B cell (primary cell): ENCODE data around the gene STX17. TPM values are rescaled to one million over a fixed set of nuclear protein-coding genes. Genes with fewer than 3 reads are reported as not detected.

Experiments
- ATAC-seq: fragments of 200-7000 bp; cut with Tn5 transposase; one replicate; pipeline ENCODE4 v1.10.0; 2021; ENCODE audit warnings: low read depth, mild to moderate bottlenecking, moderate number of reproducible peaks, moderate library complexity
- CTCF ChIA-PET: fragments of 350-600 bp; sonication (Branson Sonifier 250); formaldehyde crosslinking; loops from one replicate; lab custom pipeline; 2021; ENCODE audit warnings: antibody characterized with exemption, inconsistent platforms; lab: Charles Lee
- POLR2A ChIA-PET: fragments of 350-600 bp; sonication (Branson Sonifier 250); formaldehyde crosslinking; loops from one replicate; lab custom pipeline; 2021; ENCODE audit warnings: antibody characterized with exemption; lab: Charles Lee
- DNase-seq: peaks from one replicate; pipeline ENCODE4 v3.0.0; 2013
- H2AFZ ChIP-seq: 2 replicates; pipeline ENCODE4 v1.6.1; 2012; ENCODE audit warnings: mild to moderate bottlenecking, low read depth, low read length; ENCODE audit not compliant: insufficient read depth, poor library complexity, severe bottlenecking
- H3K27ac ChIP-seq, 2 donors: 1 replicate in 1 of 2; 2 replicates in 1 of 2; pipeline ENCODE4 v1.5.1; 2012 to 2013; ENCODE audit warnings: low read length in 2 of 2, mild to moderate bottlenecking in 2 of 2, moderate library complexity in 1 of 2
- H3K27me3 ChIP-seq, 4 experiments: fragments of 200-600 bp in 1 of 4; sonication (generic) in 1 of 4; replicated peaks in 1 of 4; 1 replicate in 2 of 4; 2 replicates in 2 of 4; pipeline versions ENCODE4 v1.6.1 to v1.7.0; 2013 to 2016; ENCODE audit warnings: low read length in 3 of 4, mild to moderate bottlenecking in 2 of 4, mixed read lengths in 1 of 4, moderate library complexity in 1 of 4; ENCODE audit not compliant: insufficient read depth in 4 of 4, control insufficient read depth in 3 of 4; ENCODE audit errors: control extremely low read depth in 1 of 4
- H3K36me3 ChIP-seq, 2 experiments: replicated peaks in 1 of 2; 1 replicate in 1 of 2; 2 replicates in 1 of 2; pipeline versions ENCODE4 v1.6.1 to v1.7.1; 2013; ENCODE audit warnings: low read length in 1 of 2; ENCODE audit not compliant: insufficient read depth in 2 of 2, control insufficient read depth in 1 of 2; ENCODE audit errors: control extremely low read depth in 1 of 2, extremely low read depth in 1 of 2
- H3K4me1 ChIP-seq, 2 donors: fragments of 200-600 bp in 1 of 2; sonication (generic) in 1 of 2; 1 replicate in 1 of 2; 2 replicates in 1 of 2; pipeline versions ENCODE4 v1.5.1 to v1.6.1; 2013 to 2017; ENCODE audit warnings: low read length in 2 of 2; ENCODE audit not compliant: control insufficient read depth in 2 of 2, insufficient read depth in 2 of 2
- H3K4me2 ChIP-seq: replicated peaks from 2 replicates; pipeline ENCODE3; 2012; ENCODE audit warnings: mild to moderate bottlenecking, low read depth, low read length; ENCODE audit not compliant: poor library complexity, severe bottlenecking
- H3K4me3 ChIP-seq, 5 experiments: fragments of 200-600 bp in 1 of 5; sonication (generic) in 1 of 5; 1 replicate in 3 of 5; 2 replicates in 2 of 5; pipeline versions ENCODE4 v1.5.1 to v1.7.0; 2011 to 2016; ENCODE audit warnings: low read length in 4 of 5, mild to moderate bottlenecking in 4 of 5, low read depth in 2 of 5, control low read depth in 1 of 5, moderate library complexity in 1 of 5; ENCODE audit not compliant: insufficient read depth in 1 of 5; ENCODE audit errors: control extremely low read depth in 1 of 5, extremely low read depth in 1 of 5
- H3K79me2 ChIP-seq: fragments of 200-600 bp; sonication (generic); one replicate; pipeline ENCODE4 v1.6.0; 2016; ENCODE audit warnings: low read length; ENCODE audit not compliant: control insufficient read depth, insufficient read depth
- H3K9ac ChIP-seq: fragments of 200-600 bp; sonication (generic); 2 replicates; pipeline ENCODE4 v1.6.1; 2017; ENCODE audit warnings: mild to moderate bottlenecking, low read length, moderate library complexity
- H3K9me3 ChIP-seq, 3 donors: one replicate each; pipeline versions ENCODE4 v1.6.1 to v1.7.1; 2013; ENCODE audit warnings: low read length in 2 of 3; ENCODE audit not compliant: control insufficient read depth in 2 of 3, insufficient read depth in 1 of 3; ENCODE audit errors: control extremely low read depth in 1 of 3
- H4K20me1 ChIP-seq: 2 replicates; pipeline ENCODE4 v1.6.0; 2012; ENCODE audit warnings: mild to moderate bottlenecking, low read length; ENCODE audit not compliant: insufficient read depth, control insufficient read depth, poor library complexity, severe bottlenecking
- H3K27ac Mint-ChIP-seq: one replicate; pipeline ENCODE4 v1.8.0; 2021; ENCODE audit warnings: mixed read lengths
- H3K27me3 Mint-ChIP-seq: one replicate; pipeline ENCODE4 v1.8.0; 2021; ENCODE audit warnings: mixed read lengths
- H3K4me1 Mint-ChIP-seq: one replicate; pipeline ENCODE4 v1.8.0; 2021; ENCODE audit warnings: mixed read lengths
- H3K4me3 Mint-ChIP-seq: one replicate; pipeline ENCODE4 v1.8.0; 2021; ENCODE audit warnings: mixed read lengths
- H3K9me3 Mint-ChIP-seq: one replicate; pipeline ENCODE4 v1.8.0; 2022; ENCODE audit warnings: mixed read lengths; ENCODE audit not compliant: insufficient read depth
- CTCF ChIP-seq: fragments of 200-600 bp; IDR thresholded peaks from one replicate; pipeline ENCODE4 v1.8.0; 2022; ENCODE audit warnings: antibody characterized with exemption, mild to moderate bottlenecking
- EZH2 ChIP-seq: IDR thresholded peaks from 2 replicates; pipeline ENCODE4 v1.6.1; 2012; ENCODE audit warnings: borderline replicate concordance, low read depth, mild to moderate bottlenecking, moderate library complexity, low read length; ENCODE audit not compliant: insufficient read depth, poor library complexity, severe bottlenecking
- WGBS: methylation state at CpG from one replicate; pipeline ENCODE4 v1.1.5; 2013; ENCODE audit warnings: missing lambda C conversion rate; ENCODE audit not compliant: insufficient coverage; 5-methylcytosine and 5-hydroxymethylcytosine counted together
- intact Hi-C: fragments of 100-400 bp; cut with micrococcal nuclease; formaldehyde crosslinking; loops from one replicate; pipeline ENCODE4 v1.10.0; 2022
- polyA plus RNA-seq: library from polyadenylated mRNA; depleted of rRNA; stranded (reverse); fragments of >200 nt; gene quantifications from 2 replicates; pipeline ENCODE4 v1.2.3, GENCODE V29; 2012
- total RNA-seq, 2 donors: library from RNA; stranded (reverse); fragments of 120-200 nt in 1 of 2; gene quantifications; 1 replicate in 1 of 2; 2 replicates in 1 of 2; pipeline versions ENCODE4 v1.2.3 to v1.2.4, GENCODE V29; 2013 to 2022

Gene STX17
- total and polyA plus RNA-seq, 2 donors (not counting 1 experiment from before 2014, with no cell fraction given), result 7.2 to 40.2 TPM

DNA sequence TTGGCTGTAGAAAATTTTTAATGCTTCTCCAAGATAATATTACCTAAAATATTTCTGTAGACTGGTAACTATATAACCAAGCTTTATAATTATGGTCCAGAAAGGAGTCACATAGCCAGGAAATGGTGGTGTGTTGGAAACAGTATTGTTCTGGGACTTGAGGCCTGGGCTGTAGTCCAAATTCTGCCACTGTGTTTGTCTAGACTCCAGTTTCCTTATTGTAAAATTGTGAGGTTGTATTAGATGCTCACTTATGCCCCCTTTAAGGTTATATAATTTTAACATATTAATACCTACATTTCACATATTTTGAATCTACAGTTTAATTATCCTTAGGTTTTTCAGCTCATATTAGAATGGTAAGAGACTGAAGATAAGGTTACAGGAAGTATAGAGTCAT is 42.4 kb downstream of the STX17 start:
- POLR2A ChIA-PET, result no interaction called here
- no peak overlapping the region for H3K9ac ChIP-seq
- no peaks in the 10 kb centered on the region for H3K27me3 ChIP-seq
- H3K4me1 Mint-ChIP-seq, result peaks cover 1% of the 10 kb centered on the region
- H3K36me3 ChIP-seq, result peaks cover 0 to 11% of the 10 kb centered on the region in 2 experiments
- intact Hi-C loops, result no loop called here
- no peak overlapping the region for H3K27ac ChIP-seq
- H3K27me3 Mint-ChIP-seq, result no peaks in the 10 kb centered on the region
- no peak overlapping the region for H3K4me3 ChIP-seq
- ATAC-seq (no peak), DNase-seq (no peak)
- H3K4me2 ChIP-seq, result no peak overlapping the region
- H3K27ac Mint-ChIP-seq, result no peak overlapping the region
- H2AFZ ChIP-seq, result no peak overlapping the region
- H3K4me3 Mint-ChIP-seq, result no peak overlapping the region
- TF ChIP-seq CTCF, result no peak
- no peak for TF ChIP-seq EZH2
- no peaks in the 10 kb centered on the region for H3K9me3 Mint-ChIP-seq
- H3K9me3 ChIP-seq, result no peaks in the 10 kb centered on the region
- H3K4me1 ChIP-seq, result no peaks in the 10 kb centered on the region
- CTCF ChIA-PET, result interaction anchor here (0.7 kb wide), 1 partner anchor 11 kb away, joined by 4 read pairs; no protein-coding TSS in a partner anchor
- H3K79me2 ChIP-seq, result peaks cover 8% of the 10 kb centered on the region
- peaks cover 4% of the 10 kb centered on the region for H4K20me1 ChIP-seq

- ATAC-seq, result no peak
- Mint-ChIP-seq H3K9me3 (no peaks in the 10 kb centered on the region), H3K27ac (no peak overlapping the region), H3K4me1 (peaks cover 2% of the 10 kb centered on the region), H3K4me3 (no peak overlapping the region), H3K27me3 (no peaks in the 10 kb centered on the region)
- CTCF ChIA-PET, result no interaction called here
- H4K20me1 ChIP-seq, result no peaks in the 10 kb centered on the region
- DNase-seq, result no peak
- H3K79me2 ChIP-seq, result peaks cover 2% of the 10 kb centered on the region
- intact Hi-C loops, result no loop called here
- H3K4me1 ChIP-seq, result no peaks in the 10 kb centered on the region
- H2AFZ ChIP-seq, result no peak overlapping the region
- H3K27ac ChIP-seq, result no peak overlapping the region
- no CpG with 5 or more reads among the region's 3 CpGs for WGBS
- no peak overlapping the region for H3K9ac ChIP-seq
- POLR2A ChIA-PET, result no interaction called here
- TF ChIP-seq EZH2 (no peak), CTCF (no peak)
- H3K27me3 ChIP-seq, result no peaks in the 10 kb centered on the region
- peaks cover 8 to 11% of the 10 kb centered on the region in 2 experiments for H3K36me3 ChIP-seq
- no peaks in the 10 kb centered on the region for H3K9me3 ChIP-seq
- H3K4me3 ChIP-seq, result no peak overlapping the region
- H3K4me2 ChIP-seq, result no peak overlapping the region
These were observed 47.5 kb downstream of the STX17 start for GRCh38 chr9:99953861-99954507.
